GM23338 (cell line): ENCODE results near the gene URAD. TPM values are rescaled to one million over a fixed set of nuclear protein-coding genes. Genes with fewer than 3 reads are reported as not detected.
A peak's percentile ranks its signal among the peaks of the same experiment; 100 is the strongest.

Experiments
- ATAC-seq: fragments of 200-7000 bp; cut with Tn5 transposase; 3 replicates; pipeline ENCODE4 v1.9.1; 2020
- DNase-seq: peaks from one replicate; pipeline ENCODE4 v3.0.0-alpha.2; 2015; ENCODE audit warnings: low spot score
- H2AFZ ChIP-seq: fragments of 200-600 bp; sonication (generic); 2 replicates; pipeline ENCODE4 v1.8.0; 2016; ENCODE audit warnings: antibody characterized with exemption, mild to moderate bottlenecking, moderate library complexity
- H3F3A ChIP-seq: fragments of 200-600 bp; sonication (generic); replicated peaks from 2 replicates; pipeline ENCODE4 v1.8.0; 2017; ENCODE audit warnings: antibody characterized with exemption, mixed run types, low read depth
- H3K27ac ChIP-seq: fragments of 200-600 bp; sonication (generic); 2 replicates; pipeline ENCODE4 v1.6.1; 2016; ENCODE audit warnings: low read depth
- H3K27me3 ChIP-seq: fragments of 200-600 bp; sonication (generic); 2 replicates; pipeline ENCODE4 v1.8.0; 2016; ENCODE audit warnings: mild to moderate bottlenecking, mixed run types, moderate library complexity; ENCODE audit not compliant: insufficient read depth
- H3K36me3 ChIP-seq: fragments of 200-600 bp; sonication (generic); 2 replicates; pipeline ENCODE4 v1.8.0; 2016; ENCODE audit warnings: mild to moderate bottlenecking; ENCODE audit not compliant: insufficient read depth
- H3K4me1 ChIP-seq: fragments of 200-600 bp; sonication (generic); 2 replicates; pipeline ENCODE4 v1.8.0; 2016; ENCODE audit warnings: mild to moderate bottlenecking, moderate library complexity; ENCODE audit not compliant: insufficient read depth
- H3K4me2 ChIP-seq: fragments of 200-600 bp; sonication (generic); 2 replicates; pipeline ENCODE4 v1.7.1; 2017; ENCODE audit warnings: mixed run types
- H3K4me3 ChIP-seq: fragments of 200-600 bp; sonication (generic); 2 replicates; pipeline ENCODE4 v1.6.1; 2016; ENCODE audit warnings: mixed run types
- H3K79me2 ChIP-seq: fragments of 200-600 bp; sonication (generic); replicated peaks from 2 replicates; pipeline ENCODE4 v1.8.0; 2017; ENCODE audit warnings: mild to moderate bottlenecking; ENCODE audit not compliant: insufficient read depth
- H3K9me2 ChIP-seq: fragments of 200-600 bp; sonication (generic); 2 replicates; pipeline ENCODE4 v1.8.0; 2017; ENCODE audit not compliant: insufficient read depth
- H4K20me1 ChIP-seq: fragments of 200-600 bp; sonication (generic); replicated peaks from 2 replicates; pipeline ENCODE4 v1.8.0; 2017; ENCODE audit warnings: mild to moderate bottlenecking; ENCODE audit not compliant: insufficient read depth
- H3K27ac Mint-ChIP-seq: 2 replicates; pipeline ENCODE4 v1.8.0; 2020; ENCODE audit warnings: inconsistent platforms, mild to moderate bottlenecking, moderate library complexity, mixed read lengths
- H3K27me3 Mint-ChIP-seq: 3 replicates; pipeline ENCODE4 v1.8.0; 2022; ENCODE audit warnings: low read depth, mild to moderate bottlenecking, moderate library complexity, mixed read lengths, inconsistent platforms; ENCODE audit not compliant: insufficient read depth, poor library complexity
- H3K36me3 Mint-ChIP-seq: 3 replicates; pipeline ENCODE4 v1.8.0; 2021; ENCODE audit warnings: low read depth, mild to moderate bottlenecking, inconsistent platforms, moderate library complexity, mixed read lengths
- H3K4me1 Mint-ChIP-seq: 3 replicates; pipeline ENCODE4 v1.8.0; 2020; ENCODE audit warnings: mild to moderate bottlenecking, inconsistent platforms, mixed read lengths
- H3K4me3 Mint-ChIP-seq: 3 replicates; pipeline ENCODE4 v1.8.0; 2021; ENCODE audit warnings: moderate library complexity, mild to moderate bottlenecking, inconsistent platforms, mixed read lengths
- H3K9me3 Mint-ChIP-seq: 3 replicates; pipeline ENCODE4 v1.8.0; 2020; ENCODE audit warnings: moderate library complexity, mild to moderate bottlenecking, inconsistent platforms, mixed read lengths
- EZH2 ChIP-seq: fragments of 200-600 bp; sonication (generic); IDR thresholded peaks from one replicate; pipeline ENCODE4 v1.8.0; 2017; ENCODE audit warnings: antibody characterized with exemption, mild to moderate bottlenecking, low read depth; ENCODE audit not compliant: unreplicated experiment
- ZNF462 ChIP-seq: fragments of 250-450 bp; sonication (Bioruptor Pico); IDR thresholded peaks from 2 replicates; pipeline ENCODE4 v1.5.0; 2020; ENCODE audit warnings: mild to moderate bottlenecking, moderate library complexity
- polyA plus RNA-seq: library from polyadenylated mRNA; unstranded; fragments of >200 nt; fragmentation: Nextera tagmentation; extraction: Ambion mirVana; gene quantifications from 2 replicates; pipeline ENCODE4 v1.2.1, GENCODE V29; 2016
- small RNA-seq: library from RNA; depleted of rRNA; stranded (forward); fragments of <200 nt; gene quantifications from one replicate; pipeline ENCODE3, GENCODE V24; 2014; ENCODE audit warnings: low replicate concordance
- total RNA-seq: library from RNA; depleted of rRNA; stranded (reverse); fragments of >200 nt; shearing (Covaris generic); gene quantifications from 2 replicates; pipeline ENCODE4 v1.2.3, GENCODE V29; 2014; rRNA removed

URAD gene
- total and polyA plus RNA-seq, 2 experiments from 2014 or later, result not detected

DNA sequence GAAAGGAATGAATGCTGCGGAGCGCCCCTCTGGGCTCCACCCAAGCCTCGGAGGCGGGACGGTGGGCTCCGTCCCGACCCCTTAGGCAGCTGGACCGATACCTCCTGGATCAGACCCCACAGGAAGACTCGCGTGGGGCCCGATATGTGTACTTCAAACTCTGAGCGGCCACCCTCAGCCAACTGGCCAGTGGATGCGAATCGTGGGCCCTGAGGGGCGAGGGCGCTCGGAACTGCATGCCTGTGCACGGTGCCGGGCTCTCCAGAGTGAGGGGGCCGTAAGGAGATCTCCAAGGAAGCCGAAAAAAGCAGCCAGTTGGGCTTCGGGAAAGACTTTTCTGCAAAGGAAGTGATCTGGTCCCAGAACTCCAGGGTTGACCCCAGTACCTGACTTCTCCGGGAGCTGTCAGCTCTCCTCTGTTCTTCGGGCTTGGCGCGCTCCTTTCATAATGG, 60.1 kb downstream of the URAD start:
- Histone ChIP-seq H3K79me2 (no peaks in the 10 kb centered on the region), H3K27ac (no peak overlapping the region), H3K4me2 (peak overlapping the region; percentile 66; the same call in 1 of the 2 replicates), H3K9me2 (no peaks in the 10 kb centered on the region), H3F3A (peaks cover 25% of the 10 kb centered on the region), H3K27me3 (peaks cover 100% of the 10 kb centered on the region), H3K4me1 (peaks cover 21% of the 10 kb centered on the region), H3K4me3 (peak overlapping the region; percentile 38), H3K36me3 (no peaks in the 10 kb centered on the region), H4K20me1 (peaks cover 59% of the 10 kb centered on the region), H2AFZ (no peak overlapping the region; the same call in 1 of the 2 replicates)
- H3K27me3 Mint-ChIP-seq, result peaks cover 93% of the 10 kb centered on the region
- ATAC-seq, result peak; percentile 12
- peaks cover 31% of the 10 kb centered on the region for H3K4me1 Mint-ChIP-seq
- peak; percentile 51 for DNase-seq
- peak overlapping the region; percentile 36; the same call in 2 of the 3 replicates for H3K4me3 Mint-ChIP-seq
- peaks cover 6% of the 10 kb centered on the region; the same call in 1 of the 3 replicates for H3K9me3 Mint-ChIP-seq
- no peak overlapping the region for H3K27ac Mint-ChIP-seq
- TF ChIP-seq ZNF462 (CRISPR knock-in tag) (no peak), EZH2 (peak; percentile 81)
- H3K36me3 Mint-ChIP-seq, result no peaks in the 10 kb centered on the region; the same call in 2 of the 3 replicates

Small RNA genes within 50 kb of the gene (small RNA-seq; reads per million reads assigned to genes)
- gene ATP5F1EP2 (not detected), gene RN7SL272P (not detected)

Other genes with a start within 250 kb of the URAD start
- gene GSX1, start 196.2 kb downstream of the URAD start, total RNA-seq, result not detected in 2 replicates
- gene GSX1, start 196.2 kb downstream of the URAD start, polyA plus RNA-seq, result not detected in 2 replicates
- gene PDX1, start 68.7 kb downstream of the URAD start, total RNA-seq, result not detected in 2 replicates
- gene PDX1, start 68.7 kb downstream of the URAD start, polyA plus RNA-seq, result not detected in 2 replicates
- not detected in 2 replicates for gene CDX2, start 19.4 kb downstream of the URAD start, total RNA-seq
- 0.12 TPM in 1 of 2 replicates, not detected in the other for gene CDX2, start 19.4 kb downstream of the URAD start, polyA plus RNA-seq
- 0.17 and 0.66 TPM in 2 replicates for gene FLT3, start 111.9 kb upstream of the URAD start, total RNA-seq
- 0.23 and 0.44 TPM in 2 replicates for gene FLT3, start 111.9 kb upstream of the URAD start, polyA plus RNA-seq
- 52.5 and 58.2 TPM in 2 replicates for gene PAN3, start 149.9 kb upstream of the URAD start, total RNA-seq
- gene PAN3, start 149.9 kb upstream of the URAD start, polyA plus RNA-seq, result 20.6 and 27.4 TPM in 2 replicates